GM12878 (cell line): Measurements from ENCODE around the gene ACCS. TPM values are rescaled to one million over a fixed set of nuclear protein-coding genes. Genes with fewer than 3 reads are reported as not detected.

Experiments used
- ATAC-seq: fragments of 200-7000 bp; cut with Tn5 transposase; 3 replicates; pipeline ENCODE4 v1.9.1; 2020; ENCODE audit warnings: mild to moderate bottlenecking, moderate library complexity
- BruUV-seq: library from RNA; stranded (reverse); fragments of 400-500 nt; replicated peaks from 2 replicates; lab custom pipeline; 2021; lab: Mats Ljungman, UMichigan
- CTCF ChIA-PET: fragments of 300-600 bp; sonication (Branson Sonifier 250); formaldehyde crosslinking; extraction: SDS; loops from one replicate; lab custom pipeline; 2021; ENCODE audit warnings: inconsistent platforms; lab: Yijun Ruan, JAX
- POLR2A ChIA-PET: fragments of 350-600 bp; formaldehyde crosslinking; extraction: SDS; loops from one replicate; lab custom pipeline; 2021; ENCODE audit warnings: inconsistent platforms; lab: Charles Lee
- RAD21 ChIA-PET: fragments of 300-600 bp; sonication (Branson Sonifier 250); formaldehyde crosslinking; loops from one replicate; lab custom pipeline; 2023; ENCODE audit warnings: antibody characterized with exemption; ENCODE audit not compliant: unreplicated experiment; lab: Charles Lee
- SMC1A ChIA-PET: fragments of 300-600 bp; sonication (Branson Sonifier 250); formaldehyde crosslinking; loops from one replicate; lab custom pipeline; 2023; ENCODE audit not compliant: unreplicated experiment, uncharacterized antibody; lab: Charles Lee
- DNase-seq: peaks from one replicate; pipeline ENCODE4 v3.0.0-alpha.2; 2011; ENCODE audit warnings: low read depth, low spot score
- FAIRE-seq: peaks from 3 replicates; lab custom pipeline; 2011; peaks lifted over from hg19 to GRCh38; lab: Jason Lieb, UNC
- H2AFZ ChIP-seq: 2 replicates; pipeline ENCODE4 v1.6.0; 2011; ENCODE audit warnings: low read depth, low read length, control low read depth; ENCODE audit not compliant: control insufficient read depth
- H3K27ac ChIP-seq: 2 replicates; pipeline ENCODE4 v1.5.1; 2011; ENCODE audit warnings: control low read depth; ENCODE audit not compliant: control insufficient read depth, insufficient read depth
- H3K27me3 ChIP-seq, 2 experiments: replicated peaks in 1 of 2; 2 replicates each; pipeline versions ENCODE4 v1.6.0 to v1.6.1; 2011; ENCODE audit warnings: low read length in 1 of 2; ENCODE audit not compliant: control insufficient read depth in 2 of 2, insufficient read depth in 2 of 2
- H3K36me3 ChIP-seq, 2 experiments: 2 replicates each; pipeline ENCODE4 v1.5.1; 2011; ENCODE audit warnings: low read length in 1 of 2; ENCODE audit not compliant: control insufficient read depth in 2 of 2, insufficient read depth in 2 of 2
- H3K4me1 ChIP-seq: 2 replicates; pipeline ENCODE4 v1.6.1; 2011; ENCODE audit warnings: mild to moderate bottlenecking, low read length, moderate library complexity, mixed read lengths; ENCODE audit not compliant: control insufficient read depth, insufficient read depth
- H3K4me2 ChIP-seq: 2 replicates; pipeline ENCODE4 v1.6.0; 2011; ENCODE audit warnings: control low read depth; ENCODE audit not compliant: control insufficient read depth, insufficient read depth
- H3K4me3 ChIP-seq: fragments of 200-600 bp; sonication (generic); 2 replicates; pipeline ENCODE4 v1.5.1; 2016
- H3K79me2 ChIP-seq: 2 replicates; pipeline ENCODE4 v1.6.0; 2011; ENCODE audit warnings: low read length; ENCODE audit not compliant: control insufficient read depth, insufficient read depth
- H3K9ac ChIP-seq: 2 replicates; pipeline ENCODE4 v1.8.0; 2011; ENCODE audit warnings: low read length, control low read depth, mixed read lengths; ENCODE audit not compliant: control insufficient read depth, insufficient read depth
- H3K9me3 ChIP-seq: replicated peaks from 3 replicates; pipeline ENCODE4 v1.5.1; 2011; ENCODE audit warnings: mild to moderate bottlenecking, low read length; ENCODE audit not compliant: control insufficient read depth, insufficient read depth
- H4K20me1 ChIP-seq: 2 replicates; pipeline ENCODE4 v1.6.0; 2011; ENCODE audit not compliant: control insufficient read depth, insufficient read depth
- LARP7 ChIP-seq: fragments of 450-650 bp; IDR thresholded peaks from 2 replicates; pipeline ENCODE4 v1.6.1; 2017; ENCODE audit warnings: mild to moderate bottlenecking
- MXI1 ChIP-seq: fragments of 150-350 bp; IDR thresholded peaks from 2 replicates; pipeline ENCODE4 v1.6.1; 2011; ENCODE audit warnings: low read depth, mild to moderate bottlenecking, inconsistent platforms, low read length, improper control_type of control experiment
- RCOR1 ChIP-seq: conservative IDR thresholded peaks from 2 replicates; pipeline ENCODE4 v1.6.1; 2012; ENCODE audit warnings: low read depth, low read length, improper control_type of control experiment
- SUPT20H ChIP-seq: IDR thresholded peaks from 2 replicates; pipeline ENCODE4 v1.6.1; 2011; ENCODE audit warnings: low read depth, mild to moderate bottlenecking, low read length, moderate library complexity, borderline replicate concordance; ENCODE audit not compliant: control insufficient read depth
- TCF7 ChIP-seq: IDR thresholded peaks from 2 replicates; pipeline ENCODE4 v1.6.1; 2014; ENCODE audit warnings: antibody characterized with exemption, borderline replicate concordance
- WRNIP1 ChIP-seq: IDR thresholded peaks from 2 replicates; pipeline ENCODE4 v1.6.1; 2011; ENCODE audit warnings: low read depth, low read length, improper control_type of control experiment, borderline replicate concordance
- YY1 ChIP-seq: IDR thresholded peaks from 2 replicates; pipeline ENCODE4 v1.6.1; 2011; ENCODE audit warnings: low read depth, mild to moderate bottlenecking, low read length
- ZNF384 ChIP-seq: IDR thresholded peaks from 2 replicates; pipeline ENCODE4 v1.6.1; 2012; ENCODE audit warnings: low read depth, mild to moderate bottlenecking, low read length, improper control_type of control experiment, borderline replicate concordance
- ZSCAN29 ChIP-seq: fragments of 450-650 bp; IDR thresholded peaks from 2 replicates; pipeline ENCODE4 v1.6.1; 2017; ENCODE audit warnings: mild to moderate bottlenecking, moderate library complexity
- WGBS: methylation state at CpG from one replicate; pipeline ENCODE4 v1.1.6; 2016; ENCODE audit warnings: low lambda C conversion rate; ENCODE audit not compliant: insufficient replicate concordance, insufficient coverage; ENCODE audit errors: missing lambda C conversion rate; 5-methylcytosine and 5-hydroxymethylcytosine counted together
- in situ Hi-C: fragments of 300-500 bp; cut with MboI; formaldehyde crosslinking; loops from 9 replicates; pipeline ENCODE4 v1.14.3; 2018; ENCODE audit warnings: mixed read lengths
- intact Hi-C: fragments of 100-400 bp; cut with micrococcal nuclease; formaldehyde crosslinking; loops from one replicate; pipeline ENCODE4 v1.14.2; 2022; ENCODE audit not compliant: unreplicated experiment
- polyA plus RNA-seq, 11 experiments: library from polyadenylated mRNA; depleted of rRNA in 4 of 11; unstranded in 6 of 11; stranded (reverse) in 5 of 11; fragments of >200 nt; fragmentation: Nextera tagmentation in 4 of 11; fragmentation: Illumina TruSeq in 1 of 11; extraction: Ambion mirVana in 4 of 11; extraction: Trizol in 1 of 11; gene quantifications; 1 replicate in 1 of 11; 2 replicates in 10 of 11; pipeline versions ENCODE4 v1.2.1 to v1.2.3, GENCODE V29; 2011 to 2016; ENCODE audit warnings: inconsistent platforms in 2 of 11, missing spikeins in 2 of 11, low read depth in 1 of 11
- total RNA-seq, 4 experiments: library from RNA; depleted of rRNA in 3 of 4; stranded (reverse); fragments of >200 nt in 3 of 4; fragmentation: Illumina TruSeq in 1 of 4; extraction: Trizol in 1 of 4; gene quantifications; 2 replicates each; pipeline versions ENCODE4 v1.2.1 to v1.2.3, GENCODE V29; 2013 to 2021
- TF ChIP-seq, protein P1 (sequence below): IDR thresholded peaks from 2 replicates; pipeline ENCODE4 v1.6.1; 2012; ENCODE audit warnings: mild to moderate bottlenecking, low read depth, low read length
- TF ChIP-seq, protein P2 (sequence below): fragments of 450-650 bp; IDR thresholded peaks from 2 replicates; pipeline ENCODE4 v1.6.1; 2017; ENCODE audit warnings: low read depth, mild to moderate bottlenecking, moderate library complexity
- TF ChIP-seq, protein P3 (sequence below): fragments of 450-650 bp; IDR thresholded peaks from 2 replicates; pipeline ENCODE4 v1.6.1; 2017; ENCODE audit warnings: borderline replicate concordance
- TF ChIP-seq, protein P4 (sequence below): IDR thresholded peaks from 2 replicates; pipeline ENCODE4 v1.6.1; 2012; ENCODE audit warnings: low read depth, low read length, improper control_type of control experiment
- TF ChIP-seq, protein P5 (sequence below): fragments of 450-650 bp; IDR thresholded peaks from 2 replicates; pipeline ENCODE4 v1.6.1; 2016; ENCODE audit warnings: mild to moderate bottlenecking

ACCS gene
- total and polyA plus RNA-seq, 10 of the 15 experiments (the other 5 are each of a cell fraction or from before 2014, with no cell fraction given) = 4.8 to 35.9 (median 17.0) TPM

DNA sequence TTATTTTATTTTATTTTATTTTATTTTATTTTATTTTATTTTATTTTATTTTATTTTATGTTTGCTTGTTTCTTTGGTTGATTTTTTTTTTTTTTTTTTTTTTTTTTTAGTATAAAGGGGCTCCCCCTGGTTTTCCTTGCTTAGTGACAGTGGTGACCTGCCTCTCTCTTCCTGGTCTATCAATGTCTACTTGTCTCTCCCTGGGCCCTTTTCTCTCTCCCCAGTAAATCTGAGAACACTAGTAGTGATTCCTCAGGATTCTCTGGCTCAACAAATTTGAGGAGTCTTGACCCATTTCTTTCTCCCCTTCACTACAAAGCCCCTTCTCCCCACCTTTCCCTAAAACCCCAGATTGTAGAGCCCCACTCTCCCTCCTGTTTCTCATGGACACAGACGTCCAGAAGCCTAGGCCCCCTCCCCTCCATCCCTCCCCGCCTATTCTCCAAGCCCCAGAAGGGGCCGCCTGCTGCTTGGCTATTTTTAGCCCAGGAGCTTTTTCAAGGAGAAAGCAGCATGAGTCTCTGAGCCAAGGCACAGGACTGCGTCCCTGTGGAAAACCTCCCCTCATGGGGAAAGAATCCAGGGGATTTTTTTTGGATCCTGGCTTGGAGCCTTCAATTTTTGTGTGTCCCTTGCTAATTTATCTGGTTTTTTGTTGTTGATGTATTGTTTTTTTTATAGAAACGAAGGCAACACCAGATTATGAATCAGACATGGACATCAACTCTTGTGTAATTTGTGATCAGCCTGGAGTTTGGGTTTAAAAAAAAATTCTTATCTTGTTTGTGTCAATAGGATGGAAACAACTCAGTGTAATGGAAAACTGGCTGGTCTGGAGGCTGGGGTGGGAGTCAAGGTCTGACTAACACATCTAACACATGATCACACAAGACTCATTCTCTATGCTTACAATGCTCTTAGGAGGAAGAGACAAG, 35.8 kb upstream of the ACCS start:
- no peak overlapping the region for H3K4me2 ChIP-seq
- no peak overlapping the region for H3K4me3 ChIP-seq
- ChIA-PET CTCF (no interaction called here), POLR2A (no interaction called here), RAD21 (no interaction called here), SMC1A (no interaction called here)
- no peaks in the 10 kb centered on the region for H3K79me2 ChIP-seq
- WGBS = 11% methylated on average over 5 of the region's 5 CpGs
- BruUV-seq = no TSS peak
- peaks cover 0 to 3% of the 10 kb centered on the region in 2 experiments; a peak in 1 of 4 replicates for H3K27me3 ChIP-seq
- no peaks in the 10 kb centered on the region for H3K36me3 ChIP-seq
- DNase-seq = no peak
- intact Hi-C loops (no loop called here), in situ Hi-C loops (no loop called here)
- H3K9ac ChIP-seq = no peak overlapping the region
- FAIRE-seq = no peak
- H4K20me1 ChIP-seq = no peaks in the 10 kb centered on the region
- H3K9me3 ChIP-seq = peaks cover 2% of the 10 kb centered on the region; the same call in 2 of the 3 replicates
- ATAC-seq = no peak
- no peak overlapping the region for H2AFZ ChIP-seq
- H3K27ac ChIP-seq = no peak overlapping the region
- H3K4me1 ChIP-seq = no peaks in the 10 kb centered on the region
- no peak for TF ChIP-seq ZSCAN29
- TF ChIP-seq, protein P1, sequence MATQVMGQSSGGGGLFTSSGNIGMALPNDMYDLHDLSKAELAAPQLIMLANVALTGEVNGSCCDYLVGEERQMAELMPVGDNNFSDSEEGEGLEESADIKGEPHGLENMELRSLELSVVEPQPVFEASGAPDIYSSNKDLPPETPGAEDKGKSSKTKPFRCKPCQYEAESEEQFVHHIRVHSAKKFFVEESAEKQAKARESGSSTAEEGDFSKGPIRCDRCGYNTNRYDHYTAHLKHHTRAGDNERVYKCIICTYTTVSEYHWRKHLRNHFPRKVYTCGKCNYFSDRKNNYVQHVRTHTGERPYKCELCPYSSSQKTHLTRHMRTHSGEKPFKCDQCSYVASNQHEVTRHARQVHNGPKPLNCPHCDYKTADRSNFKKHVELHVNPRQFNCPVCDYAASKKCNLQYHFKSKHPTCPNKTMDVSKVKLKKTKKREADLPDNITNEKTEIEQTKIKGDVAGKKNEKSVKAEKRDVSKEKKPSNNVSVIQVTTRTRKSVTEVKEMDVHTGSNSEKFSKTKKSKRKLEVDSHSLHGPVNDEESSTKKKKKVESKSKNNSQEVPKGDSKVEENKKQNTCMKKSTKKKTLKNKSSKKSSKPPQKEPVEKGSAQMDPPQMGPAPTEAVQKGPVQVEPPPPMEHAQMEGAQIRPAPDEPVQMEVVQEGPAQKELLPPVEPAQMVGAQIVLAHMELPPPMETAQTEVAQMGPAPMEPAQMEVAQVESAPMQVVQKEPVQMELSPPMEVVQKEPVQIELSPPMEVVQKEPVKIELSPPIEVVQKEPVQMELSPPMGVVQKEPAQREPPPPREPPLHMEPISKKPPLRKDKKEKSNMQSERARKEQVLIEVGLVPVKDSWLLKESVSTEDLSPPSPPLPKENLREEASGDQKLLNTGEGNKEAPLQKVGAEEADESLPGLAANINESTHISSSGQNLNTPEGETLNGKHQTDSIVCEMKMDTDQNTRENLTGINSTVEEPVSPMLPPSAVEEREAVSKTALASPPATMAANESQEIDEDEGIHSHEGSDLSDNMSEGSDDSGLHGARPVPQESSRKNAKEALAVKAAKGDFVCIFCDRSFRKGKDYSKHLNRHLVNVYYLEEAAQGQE = no peak
- no peak for TF ChIP-seq WRNIP1
- no peak for TF ChIP-seq RCOR1
- TF ChIP-seq, protein P2, sequence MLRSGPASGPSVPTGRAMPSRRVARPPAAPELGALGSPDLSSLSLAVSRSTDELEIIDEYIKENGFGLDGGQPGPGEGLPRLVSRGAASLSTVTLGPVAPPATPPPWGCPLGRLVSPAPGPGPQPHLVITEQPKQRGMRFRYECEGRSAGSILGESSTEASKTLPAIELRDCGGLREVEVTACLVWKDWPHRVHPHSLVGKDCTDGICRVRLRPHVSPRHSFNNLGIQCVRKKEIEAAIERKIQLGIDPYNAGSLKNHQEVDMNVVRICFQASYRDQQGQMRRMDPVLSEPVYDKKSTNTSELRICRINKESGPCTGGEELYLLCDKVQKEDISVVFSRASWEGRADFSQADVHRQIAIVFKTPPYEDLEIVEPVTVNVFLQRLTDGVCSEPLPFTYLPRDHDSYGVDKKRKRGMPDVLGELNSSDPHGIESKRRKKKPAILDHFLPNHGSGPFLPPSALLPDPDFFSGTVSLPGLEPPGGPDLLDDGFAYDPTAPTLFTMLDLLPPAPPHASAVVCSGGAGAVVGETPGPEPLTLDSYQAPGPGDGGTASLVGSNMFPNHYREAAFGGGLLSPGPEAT = no peak
- TF ChIP-seq LARP7 = no peak
- no peak for TF ChIP-seq YY1
- TF ChIP-seq MXI1 = no peak
- TF ChIP-seq ZNF384 = no peak
- TF ChIP-seq, protein P3, sequence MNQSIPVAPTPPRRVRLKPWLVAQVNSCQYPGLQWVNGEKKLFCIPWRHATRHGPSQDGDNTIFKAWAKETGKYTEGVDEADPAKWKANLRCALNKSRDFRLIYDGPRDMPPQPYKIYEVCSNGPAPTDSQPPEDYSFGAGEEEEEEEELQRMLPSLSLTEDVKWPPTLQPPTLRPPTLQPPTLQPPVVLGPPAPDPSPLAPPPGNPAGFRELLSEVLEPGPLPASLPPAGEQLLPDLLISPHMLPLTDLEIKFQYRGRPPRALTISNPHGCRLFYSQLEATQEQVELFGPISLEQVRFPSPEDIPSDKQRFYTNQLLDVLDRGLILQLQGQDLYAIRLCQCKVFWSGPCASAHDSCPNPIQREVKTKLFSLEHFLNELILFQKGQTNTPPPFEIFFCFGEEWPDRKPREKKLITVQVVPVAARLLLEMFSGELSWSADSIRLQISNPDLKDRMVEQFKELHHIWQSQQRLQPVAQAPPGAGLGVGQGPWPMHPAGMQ = no peak
- TF ChIP-seq SUPT20H = no peak
- TF ChIP-seq, protein P4, sequence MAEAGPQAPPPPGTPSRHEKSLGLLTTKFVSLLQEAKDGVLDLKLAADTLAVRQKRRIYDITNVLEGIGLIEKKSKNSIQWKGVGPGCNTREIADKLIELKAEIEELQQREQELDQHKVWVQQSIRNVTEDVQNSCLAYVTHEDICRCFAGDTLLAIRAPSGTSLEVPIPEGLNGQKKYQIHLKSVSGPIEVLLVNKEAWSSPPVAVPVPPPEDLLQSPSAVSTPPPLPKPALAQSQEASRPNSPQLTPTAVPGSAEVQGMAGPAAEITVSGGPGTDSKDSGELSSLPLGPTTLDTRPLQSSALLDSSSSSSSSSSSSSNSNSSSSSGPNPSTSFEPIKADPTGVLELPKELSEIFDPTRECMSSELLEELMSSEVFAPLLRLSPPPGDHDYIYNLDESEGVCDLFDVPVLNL = no peak
- no peak for TF ChIP-seq TCF7
- TF ChIP-seq, protein P5, sequence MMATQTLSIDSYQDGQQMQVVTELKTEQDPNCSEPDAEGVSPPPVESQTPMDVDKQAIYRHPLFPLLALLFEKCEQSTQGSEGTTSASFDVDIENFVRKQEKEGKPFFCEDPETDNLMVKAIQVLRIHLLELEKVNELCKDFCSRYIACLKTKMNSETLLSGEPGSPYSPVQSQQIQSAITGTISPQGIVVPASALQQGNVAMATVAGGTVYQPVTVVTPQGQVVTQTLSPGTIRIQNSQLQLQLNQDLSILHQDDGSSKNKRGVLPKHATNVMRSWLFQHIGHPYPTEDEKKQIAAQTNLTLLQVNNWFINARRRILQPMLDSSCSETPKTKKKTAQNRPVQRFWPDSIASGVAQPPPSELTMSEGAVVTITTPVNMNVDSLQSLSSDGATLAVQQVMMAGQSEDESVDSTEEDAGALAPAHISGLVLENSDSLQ = no peak
